IPS-18c (cell line): Measurements from ENCODE around the gene KDM4F.
"Not testable (repeated sequence)": the region's sequence is repeated elsewhere in the genome, so short reads cannot be mapped to it uniquely, and the experiment has no call there.

ENCODE experiments used
- H3K4me3 ChIP-seq: 2 replicates; pipeline ENCODE4 v1.7.0; 2013; ENCODE audit warnings: low read depth, mild to moderate bottlenecking, low read length, moderate library complexity; ENCODE audit not compliant: insufficient read depth
- H3K9me3 ChIP-seq: one replicate; pipeline ENCODE4 v1.6.1; 2013; ENCODE audit warnings: mild to moderate bottlenecking, low read length, moderate library complexity; ENCODE audit not compliant: control insufficient read depth, insufficient read depth

KDM4F gene

DNA sequence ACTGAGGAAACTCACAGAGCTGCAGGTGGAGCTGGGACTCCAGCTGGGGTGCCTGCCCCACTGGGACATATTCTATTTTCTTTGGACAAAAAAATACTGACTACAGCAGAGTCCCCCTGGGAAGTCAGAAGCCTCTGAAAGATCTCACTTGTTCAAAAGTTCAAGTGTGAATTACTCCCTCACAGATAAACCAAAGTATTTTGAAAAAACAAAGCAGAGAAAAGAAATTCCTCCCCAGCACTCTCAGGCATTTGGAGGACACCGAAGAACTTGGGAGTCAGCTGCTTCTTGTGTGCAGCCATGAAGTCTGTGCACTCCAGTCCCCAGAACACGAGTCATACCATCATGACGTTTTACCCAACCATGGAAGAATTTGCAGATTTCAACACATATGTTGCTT is at the start of gene KDM4F:
Gene KDM4F, plus strand, starts transcription at position 301 of the 400 bp plus-strand sequence.
- not testable (repeated sequence) for H3K9me3 ChIP-seq, H3K4me3 ChIP-seq

- no peak overlapping the region for H3K4me3 ChIP-seq
- H3K9me3 ChIP-seq: no peaks in the 10 kb centered on the region
Measured at GRCh38 chr11:95003716-95004115, 45.5 kb upstream of the KDM4F start.

DNA sequence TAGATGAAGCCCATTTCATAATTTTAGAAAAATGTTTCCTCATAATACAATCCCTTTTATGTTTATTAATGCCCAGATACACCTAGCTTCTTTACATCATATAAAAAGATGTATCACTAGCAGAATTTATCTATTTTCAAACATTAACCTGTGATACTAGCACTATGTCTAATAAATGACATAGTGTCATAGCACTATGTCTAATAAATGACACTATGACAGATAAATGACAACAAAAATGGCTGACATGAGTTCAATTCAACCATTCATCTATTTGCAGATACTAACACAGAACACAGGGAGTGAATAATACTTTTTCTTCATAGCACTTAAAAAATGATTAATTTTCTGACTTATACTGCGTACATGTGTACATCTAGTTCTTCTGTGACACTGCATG is 43.6 kb upstream of the KDM4F start:
- no peaks in the 10 kb centered on the region for H3K9me3 ChIP-seq
- no peak overlapping the region for H3K4me3 ChIP-seq

GRCh38 chr11:95011376-95011775 is 37.8 kb upstream of the KDM4F start:
- Histone ChIP-seq H3K9me3 (no peaks in the 10 kb centered on the region), H3K4me3 (no peak overlapping the region)

DNA sequence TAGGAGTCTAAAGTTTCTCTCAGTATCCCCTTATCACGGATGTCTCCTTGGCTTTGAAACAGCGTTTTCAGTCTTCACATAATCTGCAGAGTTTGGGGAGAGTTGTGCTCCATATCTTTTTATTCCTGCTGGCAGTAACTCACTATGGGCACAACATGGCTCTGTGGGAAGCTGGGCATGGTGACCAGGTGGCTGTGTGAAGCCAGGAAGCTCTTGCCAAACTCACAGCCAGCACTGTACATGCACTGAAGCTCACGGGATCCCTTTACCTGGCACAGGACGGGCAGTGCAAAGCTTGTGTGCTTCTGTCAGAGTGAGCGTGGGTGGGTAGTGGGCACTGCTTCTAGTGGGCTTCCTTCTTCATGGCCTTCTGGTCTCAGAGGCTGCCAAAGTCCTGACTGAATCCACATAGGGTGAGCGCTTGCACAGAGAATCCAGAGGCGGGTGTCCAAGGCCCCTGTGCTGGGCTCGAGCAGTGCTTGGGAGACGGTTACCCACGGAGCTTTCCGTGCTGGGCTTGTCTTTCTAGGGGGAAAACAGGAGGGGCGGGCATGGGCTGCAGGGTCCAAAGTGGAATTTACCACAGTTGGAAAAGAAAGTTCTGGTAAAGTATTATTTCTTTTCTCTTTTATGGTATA is 34.9 kb upstream of the KDM4F start:
- Histone ChIP-seq H3K9me3 (no peaks in the 10 kb centered on the region), H3K4me3 (no peak overlapping the region)

DNA sequence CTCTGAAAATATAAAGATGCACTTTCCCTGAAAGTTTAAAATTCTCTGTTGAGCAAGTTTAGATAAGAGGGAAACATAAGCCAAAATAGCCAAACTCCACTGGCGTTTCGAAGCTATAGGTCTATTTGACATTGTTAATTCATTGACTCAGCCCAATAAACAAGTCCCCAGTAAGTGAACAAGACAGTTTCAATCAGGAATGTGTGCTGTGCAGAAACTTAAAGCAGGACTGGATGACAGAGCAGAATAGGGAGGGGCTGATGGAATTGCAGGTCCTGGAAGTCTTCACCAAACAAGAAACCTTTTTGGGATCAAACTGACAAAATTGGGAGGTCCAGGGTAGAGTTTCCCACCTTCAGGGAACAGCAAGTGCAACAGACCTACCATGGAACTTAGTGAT is 33.1 kb upstream of the KDM4F start:
- no peak overlapping the region for H3K4me3 ChIP-seq
- no peaks in the 10 kb centered on the region for H3K9me3 ChIP-seq

- H3K9me3 ChIP-seq, H3K4me3 ChIP-seq: not testable (repeated sequence)
Measured at GRCh38 chr11:95021468-95021867, 27.8 kb upstream of the KDM4F start.

GRCh38 chr11:95024958-95025357 is 24.3 kb upstream of the KDM4F start, which contains the start of gene KDM4E:
TSS of gene KDM4E (plus strand) at chr11:95025258. CDS start at chr11:95025558, 300 bp downstream.
- no peaks in the 10 kb centered on the region for H3K9me3 ChIP-seq
- no peak within 1 kb of the TSS for H3K4me3 ChIP-seq

GRCh38 chr11:95025594-95025993 is 23.6 kb upstream of the KDM4F start:
- not testable (repeated sequence) for H3K4me3 ChIP-seq, H3K9me3 ChIP-seq

DNA sequence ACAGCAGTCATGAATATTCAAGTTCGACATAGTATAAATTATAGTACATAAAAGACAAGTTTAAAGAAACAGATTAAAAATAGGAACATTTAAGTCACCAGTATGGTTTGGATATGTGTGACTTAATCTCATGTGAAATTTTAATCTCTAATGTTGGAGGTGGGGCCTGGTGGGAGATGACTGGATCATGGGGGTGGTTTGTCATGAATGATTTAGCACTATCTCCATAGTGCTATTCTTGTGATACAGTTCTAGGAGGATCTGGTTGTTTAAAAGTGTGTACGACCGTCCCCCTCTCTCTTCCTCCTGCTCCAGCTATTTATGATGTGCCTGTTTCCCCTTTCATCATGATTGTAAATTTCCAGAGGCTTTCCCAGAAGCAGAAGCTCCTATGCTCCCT is 20.9 kb upstream of the KDM4F start:
- no peak overlapping the region for H3K4me3 ChIP-seq
- no peaks in the 10 kb centered on the region for H3K9me3 ChIP-seq

- Histone ChIP-seq H3K4me3 (no peak overlapping the region), H3K9me3 (no peaks in the 10 kb centered on the region)
Measured at GRCh38 chr11:95033051-95033450, 16.2 kb upstream of the KDM4F start.

DNA sequence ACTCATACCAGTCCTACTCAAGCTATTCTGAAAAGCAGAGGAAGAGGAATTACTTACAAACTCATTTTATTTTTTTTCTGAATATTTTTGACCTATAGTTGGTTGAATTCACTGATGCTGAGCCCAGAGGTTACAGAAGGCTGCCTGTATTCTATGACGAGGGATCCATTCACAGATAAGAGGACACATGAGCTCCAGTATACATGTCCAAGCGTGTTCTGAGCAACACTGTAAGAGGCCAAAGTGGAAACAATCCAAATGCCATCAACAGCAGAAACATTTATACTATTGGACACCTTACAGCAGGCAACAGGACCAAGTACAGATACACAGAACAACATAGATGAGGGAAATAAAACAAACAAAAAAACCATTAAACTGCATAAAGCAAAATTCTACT is 13.9 kb upstream of the KDM4F start:
- Histone ChIP-seq H3K9me3 (no peaks in the 10 kb centered on the region), H3K4me3 (no peak overlapping the region)

- H3K4me3 ChIP-seq, H3K9me3 ChIP-seq: not testable (repeated sequence)
Measured at GRCh38 chr11:95037356-95038035, 11.7 kb upstream of the KDM4F start.

DNA sequence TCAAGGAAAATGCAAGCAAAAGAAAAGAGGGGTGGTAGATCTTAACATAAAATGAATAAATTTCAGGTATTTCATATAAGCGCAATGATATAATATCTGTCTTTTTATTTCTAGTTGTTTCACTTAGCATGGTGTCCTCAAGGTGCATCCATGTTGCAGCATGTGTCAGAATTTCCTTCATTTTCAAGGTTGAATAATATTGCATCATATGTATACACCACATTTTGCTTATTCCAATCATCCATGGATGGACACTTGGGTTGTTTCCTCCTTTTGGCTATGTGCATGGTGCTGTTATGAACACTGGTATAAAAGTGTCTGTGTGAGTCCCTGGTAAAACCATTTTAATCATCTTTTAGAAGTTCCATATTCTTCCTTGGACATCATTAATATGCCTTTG is 7.0 kb upstream of the KDM4F start:
- Histone ChIP-seq H3K4me3 (no peak overlapping the region), H3K9me3 (no peaks in the 10 kb centered on the region)

DNA sequence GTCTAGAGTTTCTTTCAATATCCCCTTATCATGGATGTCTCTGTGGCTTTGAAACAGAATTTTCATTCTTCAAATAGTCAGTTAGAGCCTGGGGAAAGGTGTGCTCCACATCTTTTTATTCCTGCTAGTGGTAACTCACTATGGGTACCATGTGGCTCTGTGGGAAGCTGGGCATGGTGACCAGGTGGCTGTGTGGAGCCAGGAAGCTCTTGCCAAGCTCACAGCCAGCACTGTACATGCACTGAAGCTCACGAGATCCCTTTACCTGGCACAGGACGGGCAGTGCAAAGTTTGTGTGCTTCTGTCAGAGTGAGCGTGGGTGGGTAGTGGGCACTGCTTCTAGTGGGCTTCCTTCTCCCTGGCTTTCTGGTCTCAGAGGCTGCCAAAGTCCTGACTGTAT is 6.3 kb upstream of the KDM4F start:
- no peaks in the 10 kb centered on the region for H3K9me3 ChIP-seq
- H3K4me3 ChIP-seq: no peak overlapping the region

GRCh38 chr11:95044010-95044409 is 5.2 kb upstream of the KDM4F start:
- H3K9me3 ChIP-seq: no peaks in the 10 kb centered on the region
- no peak overlapping the region for H3K4me3 ChIP-seq

- Histone ChIP-seq H3K9me3 (no peaks in the 10 kb centered on the region), H3K4me3 (no peak overlapping the region)
Measured at GRCh38 chr11:95045812-95046211, 3.4 kb upstream of the KDM4F start.

DNA sequence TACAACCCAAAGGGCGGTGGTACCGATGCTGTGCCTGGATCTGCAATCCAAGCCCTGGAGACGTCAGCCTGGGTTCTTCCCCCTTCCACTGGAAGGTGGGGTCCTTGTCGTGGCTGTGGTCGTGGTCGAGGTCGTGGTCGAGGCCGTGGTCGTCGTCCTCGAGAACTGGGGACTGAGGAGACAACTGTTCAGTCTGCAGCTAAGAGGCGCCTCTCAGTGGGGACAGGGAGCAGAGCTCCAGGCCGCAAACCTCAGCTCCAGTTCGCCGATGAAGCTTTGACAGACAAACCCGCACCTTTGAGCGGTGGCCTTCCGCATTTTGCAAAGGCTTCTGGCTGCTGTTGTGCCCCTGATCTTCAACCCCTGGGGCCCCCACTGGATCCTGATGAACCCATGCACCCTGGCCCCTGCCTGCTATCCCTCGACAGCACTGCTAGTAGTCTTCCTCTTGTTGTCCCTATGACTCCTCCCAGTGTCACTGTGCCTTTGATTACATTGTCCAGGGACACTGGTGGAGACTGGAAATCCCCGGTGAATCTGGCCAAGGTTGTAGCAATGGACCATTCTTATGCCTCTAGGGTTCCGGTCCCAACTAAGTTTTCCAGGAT is 1.5 kb downstream of the KDM4F start:
- no peak overlapping the region for H3K4me3 ChIP-seq

More for the DNA sequence above, 1.5 kb downstream of the KDM4F start:
- no peaks in the 10 kb centered on the region for H3K9me3 ChIP-seq
